Effector CD8-positive, alpha-beta T cell (primary cell): ENCODE measurements around the gene CFAP97.
A peak's percentile ranks its signal among the peaks of the same experiment; 100 is the strongest.
"Not testable (repeated sequence)": the region's sequence is repeated elsewhere in the genome, so short reads cannot be mapped to it uniquely, and the experiment has no call there.

Experiments
- DNase-seq: peaks from one replicate; lab custom pipeline; 2025; lab: John Stamatoyannopoulos, UW

CFAP97 gene

DNA sequence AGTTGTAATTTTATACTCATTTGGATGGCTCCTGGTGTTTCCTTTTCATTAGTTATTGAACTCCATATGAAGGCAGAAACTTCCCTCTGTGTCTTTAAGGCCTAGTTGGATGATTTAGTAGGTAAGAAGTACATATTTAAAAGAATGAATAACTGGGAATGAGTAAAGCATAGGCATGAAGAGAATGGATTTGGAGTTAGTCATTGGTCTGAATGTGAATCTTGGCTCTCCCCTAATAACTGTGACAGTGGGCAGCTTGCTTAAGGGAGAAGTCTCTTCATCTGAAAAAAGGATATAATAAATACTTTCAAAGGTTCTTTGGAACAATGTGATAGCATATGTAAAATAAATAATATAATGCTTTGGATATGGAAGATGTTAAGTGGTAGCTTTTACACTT lies 18.8 kb upstream of the CFAP97 start:
- no peak for DNase-seq

DNA sequence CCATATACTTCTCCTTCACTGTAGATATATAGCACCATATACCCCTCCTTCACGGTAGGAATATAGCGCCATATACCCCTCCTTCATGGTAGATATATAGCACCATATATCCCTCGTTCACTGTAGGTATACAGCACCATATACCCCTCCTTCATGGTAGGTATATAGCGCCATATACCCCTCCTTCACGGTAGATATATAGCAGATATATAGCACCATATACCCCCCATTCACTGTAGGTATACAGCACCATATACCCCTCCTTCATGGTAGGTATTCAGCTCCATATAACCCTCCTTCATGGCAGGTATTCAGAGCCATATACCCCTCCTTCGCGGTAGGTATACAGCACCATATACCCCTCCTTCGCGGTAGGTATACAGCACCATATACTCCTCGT lies 18.1 kb upstream of the CFAP97 start:
- DNase-seq = no peak

- DNase-seq = no peak
Observed at GRCh38 chr4:185221491-185221890, 17.7 kb upstream of the CFAP97 start.

- DNase-seq = no peak
Observed at GRCh38 chr4:185219551-185220344, 15.9 kb upstream of the CFAP97 start.

GRCh38 chr4:185218312-185218711 lies 14.5 kb upstream of the CFAP97 start:
- DNase-seq = no peak

- DNase-seq = no peak
Observed at GRCh38 chr4:185217408-185217975, 13.7 kb upstream of the CFAP97 start.

GRCh38 chr4:185215261-185215660 lies 11.5 kb upstream of the CFAP97 start:
- DNase-seq = no peak

DNA sequence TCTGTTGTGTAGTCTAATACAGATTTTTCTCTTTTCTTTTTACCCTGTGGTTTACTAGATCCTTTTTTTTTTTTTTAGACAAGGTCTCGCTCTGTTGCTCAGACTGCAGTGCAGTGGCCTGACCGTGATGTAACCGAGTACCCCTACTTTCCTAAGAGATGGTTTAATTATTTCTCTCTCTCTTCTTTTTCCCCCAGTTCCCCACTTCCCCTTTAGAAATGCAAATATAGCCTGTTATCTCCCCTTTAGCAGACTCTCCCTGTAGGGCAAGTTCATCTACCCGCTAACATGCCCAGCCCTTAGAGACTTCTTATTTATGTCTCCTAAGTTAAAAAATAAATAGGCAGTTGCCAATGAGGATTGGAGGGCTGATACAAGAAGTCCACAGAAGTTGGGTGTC lies 10.1 kb upstream of the CFAP97 start:
- DNase-seq = no peak

- DNase-seq = no peak
Observed at GRCh38 chr4:185212581-185212980, 8.8 kb upstream of the CFAP97 start.

DNA sequence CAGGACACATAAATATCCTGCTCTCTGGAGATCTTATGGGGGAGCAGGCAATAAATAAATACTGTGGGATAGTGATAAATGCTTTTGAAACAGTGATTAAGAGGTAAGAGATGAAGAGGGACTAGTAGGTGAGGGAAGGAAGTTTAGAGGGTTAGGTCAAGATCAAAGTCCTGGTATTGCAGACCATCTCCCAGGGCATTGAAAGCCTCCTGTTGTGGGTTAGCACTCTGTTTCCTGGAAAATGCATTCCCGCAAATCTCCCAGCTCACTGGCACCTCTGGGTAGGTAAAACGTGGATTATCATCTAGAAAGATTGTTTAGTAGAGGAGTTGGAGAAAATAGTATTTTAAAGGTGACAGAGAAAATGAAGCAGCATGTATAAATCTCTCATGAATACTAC lies 7.8 kb upstream of the CFAP97 start:
- no peak for DNase-seq

GRCh38 chr4:185211035-185211434 lies 7.2 kb upstream of the CFAP97 start:
- no peak for DNase-seq

- peak; percentile 15 for DNase-seq
Observed at GRCh38 chr4:185210102-185210981, 6.5 kb upstream of the CFAP97 start.

DNA sequence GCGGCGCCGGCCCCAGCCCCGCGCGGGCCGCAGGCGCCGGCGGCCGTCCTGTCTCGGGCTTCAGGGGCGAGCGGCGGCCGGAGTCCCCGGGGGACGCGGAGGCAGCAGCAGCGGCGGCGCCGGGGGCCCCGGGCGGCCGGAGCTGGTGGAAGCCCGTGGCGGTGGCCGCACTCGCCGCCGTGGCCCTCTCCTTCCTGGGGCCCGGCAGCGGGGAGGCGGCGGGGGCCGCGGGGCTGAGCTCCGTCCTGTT lies 6.0 kb upstream of the CFAP97 start:
- not testable (repeated sequence) for DNase-seq

DNA sequence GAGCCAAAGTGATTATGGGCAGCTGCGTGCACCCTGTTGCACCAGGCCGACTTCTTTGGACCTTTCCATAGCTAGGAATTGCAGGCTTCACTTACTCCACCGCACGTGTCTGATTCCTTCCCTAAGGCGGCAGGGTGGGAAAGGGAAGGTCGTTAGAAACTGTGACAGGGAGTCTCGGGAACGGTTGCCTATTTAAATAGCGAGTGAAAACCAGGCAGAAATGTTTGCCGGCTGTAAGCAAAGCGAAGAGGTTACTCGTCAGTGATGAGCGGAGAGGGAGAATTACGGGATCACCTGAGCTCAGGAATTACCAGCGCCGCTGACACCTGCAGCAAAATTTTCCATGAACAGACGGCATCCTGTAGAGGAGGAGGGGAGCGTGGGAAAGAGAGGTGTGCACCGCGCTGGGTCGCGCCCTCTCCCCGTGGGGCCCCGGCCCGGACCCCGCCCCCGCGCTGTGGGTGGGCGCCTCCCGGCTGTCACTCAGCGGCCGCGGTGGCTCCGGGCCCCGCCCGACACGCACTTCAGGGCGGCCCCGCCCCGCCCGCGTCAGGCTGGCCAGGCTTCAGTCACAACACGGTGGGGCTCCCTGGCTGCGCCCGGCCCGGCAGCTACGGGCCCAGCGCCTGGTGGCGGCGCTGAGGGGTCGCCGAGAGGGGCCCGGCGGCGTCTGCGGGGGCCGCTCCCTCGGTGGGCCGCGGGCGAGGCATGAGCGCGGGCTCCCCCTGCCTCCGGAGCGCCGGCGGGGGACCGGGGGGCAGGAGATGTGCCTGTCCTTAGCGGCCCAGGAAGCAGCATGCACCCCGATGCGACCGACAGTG lies 5.4 kb upstream of the CFAP97 start, which contains the start of gene SNX25:
TSS of gene SNX25 (plus strand) at position 568 of the 821 bp plus-strand sequence. CDS start at position 797, 229 bp downstream.
- DNase-seq = peak; percentile 77

DNA sequence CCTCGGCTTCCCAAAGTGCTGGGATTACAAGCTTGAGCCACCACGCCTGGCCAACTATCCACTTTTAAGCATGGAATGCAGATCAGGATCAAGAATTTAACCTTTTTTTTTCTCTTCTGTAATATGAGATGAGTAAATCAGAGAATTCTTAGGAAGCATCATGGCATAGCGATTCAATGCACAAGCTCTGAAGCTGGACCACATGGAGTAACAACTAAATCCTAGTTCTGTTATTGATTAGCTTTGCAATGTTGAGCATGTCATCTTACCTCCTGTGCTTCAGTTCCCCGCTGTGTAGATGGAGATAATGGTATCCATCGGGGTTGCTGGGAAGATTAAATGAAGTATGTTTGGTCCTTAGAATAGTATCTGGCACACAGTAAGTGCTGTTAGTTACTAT lies 3.7 kb upstream of the CFAP97 start:
- DNase-seq = no peak

DNA sequence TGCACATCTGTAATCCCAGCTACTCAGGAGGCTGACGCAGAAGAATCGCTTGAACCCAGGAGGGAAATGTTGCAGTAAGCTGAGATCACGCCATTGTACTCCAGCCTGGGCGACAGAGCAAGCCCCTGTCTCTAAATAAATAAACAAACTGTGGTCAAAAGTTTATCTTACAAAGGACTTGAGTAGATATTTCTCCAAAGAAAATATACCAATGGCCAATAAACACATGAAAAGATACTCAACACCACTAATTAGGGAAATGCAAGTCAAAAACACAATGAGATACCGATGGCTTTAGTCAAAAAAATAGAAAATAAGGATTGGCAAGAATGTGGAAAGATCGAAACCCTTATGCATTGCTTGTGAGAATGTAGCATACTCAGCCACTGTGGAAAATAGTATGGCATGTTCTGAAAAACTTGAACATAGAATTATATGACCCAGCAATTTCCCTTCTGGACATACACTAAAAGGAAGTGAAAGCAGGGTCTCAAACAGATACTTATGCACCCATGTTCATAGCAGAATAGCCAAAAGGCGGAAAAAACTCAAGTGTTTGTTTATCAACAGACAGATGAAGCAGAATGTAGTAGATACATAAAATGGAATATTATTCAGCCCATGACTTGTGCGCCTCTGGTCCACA lies 2.0 kb upstream of the CFAP97 start:
- no peak for DNase-seq

GRCh38 chr4:185205073-185205472 lies 1.3 kb upstream of the CFAP97 start:
- not testable (repeated sequence) for DNase-seq

GRCh38 chr4:185204238-185204910 lies 574 bp upstream of the CFAP97 start:
- DNase-seq = no peak

DNA sequence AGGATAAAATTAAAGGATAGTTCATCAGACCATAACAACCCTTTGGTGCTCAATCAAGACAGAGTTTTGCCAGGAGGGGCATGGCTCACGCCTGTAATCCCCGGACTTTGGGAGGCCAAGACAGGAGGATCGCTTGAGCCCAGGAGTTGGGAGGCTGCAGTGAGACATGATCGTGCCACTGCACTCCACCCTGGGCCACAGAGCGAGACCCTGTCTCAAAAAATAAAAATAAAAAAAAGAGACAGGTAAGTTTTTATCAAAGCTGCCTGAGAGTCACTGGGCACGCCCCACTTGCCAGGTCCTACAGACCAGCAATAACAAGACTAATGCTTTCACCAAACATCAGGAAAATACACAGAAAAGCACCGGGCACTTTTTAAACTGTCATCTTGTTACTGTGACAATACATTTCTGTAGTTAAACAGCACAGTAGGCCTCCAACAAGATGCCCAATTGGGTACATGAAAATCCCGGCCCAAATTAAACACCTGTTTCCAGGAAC lies 765 bp downstream of the CFAP97 start:
- DNase-seq = no peak
